BLaER1 treated with 17β-estradiol and CSF1 and Interleukin-3, amounts not matched to agents 10 nM and 100 nM (cell line): ENCODE results near the gene KCNG4.

Experiments
- H3K27ac ChIP-seq, 11 experiments: shearing (Covaris generic); formaldehyde crosslinking; 2 replicates each; pipeline ENCODE4 v1.8.1; 2022
- H3K27me3 ChIP-seq, 11 experiments: shearing (Covaris generic); formaldehyde crosslinking; 2 replicates each; pipeline ENCODE4 v1.8.1; 2022
- H3K36me3 ChIP-seq, 11 experiments: shearing (Covaris generic); formaldehyde crosslinking; 2 replicates each; pipeline ENCODE4 v1.8.1; 2022
- H3K4me1 ChIP-seq, 10 experiments: shearing (Covaris generic); formaldehyde crosslinking; 2 replicates each; pipeline ENCODE4 v1.8.1; 2022
- H3K4me2 ChIP-seq, 11 experiments: shearing (Covaris generic); formaldehyde crosslinking; 2 replicates each; pipeline ENCODE4 v1.8.1; 2022
- H3K4me3 ChIP-seq, 10 experiments: shearing (Covaris generic); formaldehyde crosslinking; 2 replicates each; pipeline ENCODE4 v1.8.1; 2022
- H3K9ac ChIP-seq, 11 experiments: shearing (Covaris generic); formaldehyde crosslinking; 2 replicates each; pipeline ENCODE4 v1.8.1; 2022
- H3K9me3 ChIP-seq, 11 experiments: shearing (Covaris generic); formaldehyde crosslinking; replicated peaks in 1 of 11; 2 replicates each; pipeline ENCODE4 v1.8.1; 2022
- H4K20me1 ChIP-seq, 11 experiments: shearing (Covaris generic); formaldehyde crosslinking; 2 replicates each; pipeline ENCODE4 v1.8.1; 2022
- Cebpa-rat ChIP-seq, 11 experiments: shearing (Covaris generic); IDR thresholded peaks; 2 replicates each; pipeline ENCODE4 v1.8.1; 2022

The KCNG4 gene

GRCh38 chr16:84180519-84181140 lies 59.2 kb downstream of the KCNG4 start:
- no peak for TF ChIP-seq Cebpa-rat (IDR thresholded peaks at IDR 0.05)
- no peak overlapping the region for H3K9ac ChIP-seq
- H3K9me3 ChIP-seq = no peaks in the 10 kb centered on the region
- peaks cover 75 to 92% (median 82%) of the 10 kb centered on the region in 11 experiments for H3K36me3 ChIP-seq
- H3K27me3 ChIP-seq = no peaks in the 10 kb centered on the region
- no peak overlapping the region for H3K4me3 ChIP-seq
- peaks cover 0 to 95% (median 70%) of the 10 kb centered on the region in 11 experiments; a peak in 18 of 22 replicates for H4K20me1 ChIP-seq
- peaks cover 17 to 29% (median 21%) of the 10 kb centered on the region in 10 experiments for H3K4me1 ChIP-seq
- H3K4me2 ChIP-seq = no peak overlapping the region
- H3K27ac ChIP-seq = no peak overlapping the region

- H3K4me3 ChIP-seq = no peak overlapping the region
- H3K4me2 ChIP-seq = no peak overlapping the region
- no peak overlapping the region for H3K27ac ChIP-seq
- no peak for TF ChIP-seq Cebpa-rat (IDR thresholded peaks at IDR 0.05)
- H3K36me3 ChIP-seq = peaks cover 72 to 84% (median 75%) of the 10 kb centered on the region in 11 experiments
- H3K27me3 ChIP-seq = no peaks in the 10 kb centered on the region
- H4K20me1 ChIP-seq = peaks cover 0 to 90% (median 68%) of the 10 kb centered on the region in 11 experiments; a peak in 18 of 22 replicates
- peaks cover 13 to 25% (median 20%) of the 10 kb centered on the region in 10 experiments for H3K4me1 ChIP-seq
- H3K9ac ChIP-seq = no peak overlapping the region
- H3K9me3 ChIP-seq = no peaks in the 10 kb centered on the region
Observed at GRCh38 chr16:84179612-84180320, 60.0 kb downstream of the KCNG4 start.

- no peak overlapping the region for H3K4me3 ChIP-seq
- no peak overlapping the region for H3K27ac ChIP-seq
- peaks cover 9 to 20% (median 14%) of the 10 kb centered on the region in 10 experiments for H3K4me1 ChIP-seq
- H3K27me3 ChIP-seq = no peaks in the 10 kb centered on the region
- peaks cover 0 to 82% (median 61%) of the 10 kb centered on the region in 11 experiments; a peak in 18 of 22 replicates for H4K20me1 ChIP-seq
- no peaks in the 10 kb centered on the region for H3K9me3 ChIP-seq
- H3K9ac ChIP-seq = 0 out of 22 replicates have a peak overlapping the region, but pooled peaks of 1 of the 11 experiments have one; percentile 1
- no peak overlapping the region for H3K4me2 ChIP-seq
- H3K36me3 ChIP-seq = peaks cover 65 to 76% (median 68%) of the 10 kb centered on the region in 11 experiments
- TF ChIP-seq Cebpa-rat (IDR thresholded peaks at IDR 0.05) = no peak
Observed at GRCh38 chr16:84178892-84179611, 60.8 kb downstream of the KCNG4 start.

DNA sequence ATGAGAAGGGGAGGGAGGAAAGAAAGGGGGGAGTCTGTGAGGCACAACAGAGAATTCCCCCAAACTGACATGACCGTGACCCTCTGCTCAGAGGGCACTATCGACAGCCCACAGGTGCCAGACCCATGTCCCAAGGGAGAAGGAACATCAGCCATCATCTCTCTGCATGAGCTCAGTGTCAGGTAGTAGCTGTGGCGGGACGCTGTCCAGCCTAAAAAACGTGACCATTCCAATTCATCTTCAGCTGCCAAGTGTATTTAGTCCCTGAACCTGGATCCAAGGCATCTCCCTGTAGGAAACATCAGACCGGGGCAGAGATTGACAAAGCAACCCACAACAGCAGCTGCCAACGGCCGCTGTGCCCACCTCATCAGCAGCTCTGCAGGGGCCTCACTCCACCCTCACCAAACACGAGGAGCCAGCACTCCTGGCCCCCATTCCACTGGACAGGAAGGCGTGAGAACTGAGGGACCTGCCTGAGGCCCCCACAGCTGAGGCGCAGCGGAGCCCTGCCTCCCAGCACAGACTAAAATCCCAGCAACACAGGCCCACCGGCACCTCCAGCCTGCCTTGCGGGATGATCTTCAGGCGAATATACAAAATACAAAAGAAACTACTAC lies 61.6 kb downstream of the KCNG4 start:
- Histone ChIP-seq H3K36me3 (peaks cover 57 to 68% (median 60%) of the 10 kb centered on the region in 11 experiments), H4K20me1 (peaks cover 0 to 74% (median 53%) of the 10 kb centered on the region in 11 experiments; a peak in 17 of 22 replicates), H3K4me2 (no peak overlapping the region), H3K4me1 (peaks cover 9 to 20% (median 14%) of the 10 kb centered on the region in 10 experiments), H3K27me3 (no peaks in the 10 kb centered on the region), H3K27ac (no peak overlapping the region), H3K9ac (peak overlapping the region in 3 of 11 experiments; percentile 7 to 38 (median 9); a peak in 2 of 22 replicates), H3K4me3 (no peak overlapping the region), H3K9me3 (no peaks in the 10 kb centered on the region)
- TF ChIP-seq Cebpa-rat (IDR thresholded peaks at IDR 0.05) = no peak

DNA sequence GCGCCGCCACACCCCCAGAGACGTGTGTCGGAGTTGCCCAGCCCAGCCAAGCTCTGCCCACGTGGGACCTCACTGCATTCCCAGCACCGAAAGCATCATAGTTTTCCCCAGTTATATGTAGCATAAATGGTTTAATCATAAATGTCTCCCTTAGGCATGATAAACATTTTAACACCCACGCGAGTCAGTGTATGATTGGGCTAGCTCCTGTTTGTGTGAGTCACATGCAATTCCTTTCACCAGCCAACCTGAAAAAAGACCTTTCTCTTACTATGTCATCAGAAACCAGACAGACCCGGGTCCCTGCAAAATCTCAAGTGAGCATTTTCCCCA lies 62.1 kb downstream of the KCNG4 start:
- Histone ChIP-seq H3K9ac (peak overlapping the region in 3 of 11 experiments; percentile 9 to 38 (median 34); a peak in 1 of 22 replicates), H4K20me1 (peaks cover 0 to 69% (median 49%) of the 10 kb centered on the region in 11 experiments; a peak in 17 of 22 replicates), H3K9me3 (no peaks in the 10 kb centered on the region), H3K27me3 (no peaks in the 10 kb centered on the region), H3K4me1 (peaks cover 9 to 20% (median 14%) of the 10 kb centered on the region in 10 experiments), H3K27ac (no peak overlapping the region), H3K4me3 (no peak overlapping the region), H3K4me2 (no peak overlapping the region), H3K36me3 (peaks cover 52 to 63% (median 55%) of the 10 kb centered on the region in 11 experiments)
- TF ChIP-seq Cebpa-rat (IDR thresholded peaks at IDR 0.05) = no peak

- TF ChIP-seq Cebpa-rat (IDR thresholded peaks at IDR 0.05) = no peak
- peak overlapping the region in 10 of 11 experiments; percentile 14 to 61 (median 50); a peak in 11 of 22 replicates for H3K9ac ChIP-seq
- peaks cover 39 to 50% (median 42%) of the 10 kb centered on the region in 11 experiments for H3K36me3 ChIP-seq
- no peaks in the 10 kb centered on the region for H3K27me3 ChIP-seq
- H3K4me2 ChIP-seq = peak overlapping the region in 10 of 11 experiments; percentile 47 to 83 (median 68); a peak in 12 of 22 replicates
- H4K20me1 ChIP-seq = peaks cover 0 to 56% (median 38%) of the 10 kb centered on the region in 11 experiments; a peak in 16 of 22 replicates
- no peak overlapping the region for H3K4me3 ChIP-seq
- peaks cover 9 to 20% (median 14%) of the 10 kb centered on the region in 10 experiments for H3K4me1 ChIP-seq
- peak overlapping the region in 10 of 11 experiments; percentile 15 to 65 (median 55); a peak in 15 of 22 replicates for H3K27ac ChIP-seq
- no peaks in the 10 kb centered on the region for H3K9me3 ChIP-seq
Observed at GRCh38 chr16:84176192-84177053, 63.4 kb downstream of the KCNG4 start.

DNA sequence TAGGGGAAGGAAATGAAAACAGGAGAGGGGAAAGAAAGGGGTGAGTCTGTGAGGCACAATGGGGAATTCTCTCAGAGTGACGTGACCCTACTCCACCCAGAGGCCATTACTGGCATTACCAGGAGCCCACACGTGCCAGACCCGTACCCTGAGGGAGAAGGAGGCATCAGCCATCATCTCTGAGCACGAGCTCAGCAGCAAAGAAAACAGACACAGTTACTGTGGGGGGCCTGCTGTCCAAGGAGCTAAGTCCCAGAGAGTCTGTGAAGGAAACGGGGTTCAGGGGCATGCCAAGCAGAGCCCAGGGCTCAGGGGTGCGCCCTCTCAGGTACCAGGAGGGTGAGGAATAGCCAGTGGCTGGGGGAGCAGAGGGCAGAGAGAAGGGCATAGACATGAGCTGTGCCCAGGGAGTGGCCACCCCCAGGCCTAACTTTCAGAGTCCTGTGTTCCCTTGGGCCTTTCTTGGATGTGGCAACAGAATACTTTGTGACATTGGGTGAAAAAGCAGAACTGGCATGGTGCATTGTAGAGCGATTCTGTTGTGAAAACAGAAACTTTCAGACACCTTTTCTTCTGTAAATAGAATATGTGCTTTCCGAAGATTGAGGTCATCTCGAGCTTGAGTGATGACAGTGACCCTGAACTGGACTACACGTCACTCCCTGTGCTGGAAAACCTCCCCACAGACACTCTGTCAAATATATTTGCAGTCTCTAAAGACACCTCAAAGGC lies 64.3 kb downstream of the KCNG4 start:
- Histone ChIP-seq H3K27me3 (no peaks in the 10 kb centered on the region), H3K4me2 (peak overlapping the region; percentile 47 to 83 (median 67)), H3K27ac (peak overlapping the region in 10 of 11 experiments; percentile 44 to 65 (median 55); a peak in 19 of 22 replicates), H3K9me3 (no peaks in the 10 kb centered on the region), H3K4me1 (peaks cover 9 to 20% (median 14%) of the 10 kb centered on the region in 10 experiments), H3K9ac (peak overlapping the region in 10 of 11 experiments; percentile 14 to 61 (median 52); a peak in 18 of 22 replicates), H3K36me3 (peaks cover 30 to 41% (median 33%) of the 10 kb centered on the region in 11 experiments), H3K4me3 (no peak overlapping the region), H4K20me1 (peaks cover 0 to 47% (median 32%) of the 10 kb centered on the region in 11 experiments; a peak in 15 of 22 replicates)
- TF ChIP-seq Cebpa-rat (IDR thresholded peaks at IDR 0.05) = no peak
